Keratinocyte (primary cell): ENCODE results near the gene TUBGCP6. TPM values are rescaled to one million over a fixed set of nuclear protein-coding genes. Genes with fewer than 3 reads are reported as not detected.

Experiments
- DNase-seq: peaks from one replicate; pipeline ENCODE4 v3.0.0-alpha.2; 2011; ENCODE audit warnings: low read depth, missing footprints, low spot score
- FAIRE-seq: peaks from 2 replicates; lab custom pipeline; 2011; peaks lifted over from hg19 to GRCh38; lab: Jason Lieb, UNC
- H2AFZ ChIP-seq: 2 replicates; pipeline ENCODE4 v1.6.0; 2012; ENCODE audit warnings: low read length, control low read depth, inconsistent platforms; ENCODE audit not compliant: control insufficient read depth
- H3K27ac ChIP-seq: 2 replicates; pipeline ENCODE4 v1.5.1; 2011; ENCODE audit warnings: low read length; ENCODE audit not compliant: control insufficient read depth, insufficient read depth
- H3K27me3 ChIP-seq: 3 replicates; pipeline ENCODE4 v1.6.0; 2011; ENCODE audit warnings: low read length; ENCODE audit not compliant: control insufficient read depth, insufficient read depth; ENCODE audit errors: extremely low read depth
- H3K36me3 ChIP-seq, 2 experiments: 2 replicates in 1 of 2; 3 replicates in 1 of 2; pipeline ENCODE4 v1.5.1; 2011; ENCODE audit warnings: low read length in 2 of 2, mild to moderate bottlenecking in 1 of 2; ENCODE audit not compliant: control insufficient read depth in 2 of 2, insufficient read depth in 2 of 2; ENCODE audit errors: extremely low read depth in 1 of 2
- H3K4me1 ChIP-seq: 3 replicates; pipeline ENCODE4 v1.5.1; 2011; ENCODE audit warnings: low read length; ENCODE audit not compliant: control insufficient read depth, insufficient read depth; ENCODE audit errors: extremely low read depth
- H3K4me2 ChIP-seq: 3 replicates; pipeline ENCODE4 v1.6.0; 2011; ENCODE audit warnings: low read depth, low read length; ENCODE audit not compliant: control insufficient read depth, insufficient read depth; ENCODE audit errors: extremely low read depth
- H3K4me3 ChIP-seq, 3 experiments: fragments of 200-600 bp in 1 of 3; sonication (generic) in 1 of 3; 2 replicates in 2 of 3; 3 replicates in 1 of 3; pipeline ENCODE4 v1.5.1; 2011 to 2016; ENCODE audit warnings: low read length in 3 of 3, mild to moderate bottlenecking in 3 of 3, control low read depth in 2 of 3, inconsistent platforms in 1 of 3, low read depth in 1 of 3, mixed read lengths in 1 of 3, mixed run types in 1 of 3, moderate library complexity in 1 of 3; ENCODE audit not compliant: control insufficient read depth in 2 of 3, insufficient read depth in 2 of 3; ENCODE audit errors: extremely low read depth in 1 of 3
- H3K79me2 ChIP-seq: 2 replicates; pipeline ENCODE4 v1.6.0; 2012; ENCODE audit warnings: low read length; ENCODE audit not compliant: control insufficient read depth, insufficient read depth
- H3K9ac ChIP-seq: 3 replicates; pipeline ENCODE4 v1.6.0; 2011; ENCODE audit warnings: low read length; ENCODE audit not compliant: control insufficient read depth, insufficient read depth; ENCODE audit errors: extremely low read depth
- H3K9me1 ChIP-seq: 3 replicates; pipeline ENCODE4 v1.6.0; 2011; ENCODE audit warnings: low read length; ENCODE audit not compliant: control insufficient read depth, insufficient read depth; ENCODE audit errors: extremely low read depth
- H3K9me3 ChIP-seq: 2 replicates; pipeline ENCODE4 v1.5.1; 2012; ENCODE audit warnings: low read depth, low read length; ENCODE audit not compliant: control insufficient read depth
- H4K20me1 ChIP-seq: 3 replicates; pipeline ENCODE4 v1.6.0; 2011; ENCODE audit warnings: low read length; ENCODE audit not compliant: control insufficient read depth, insufficient read depth; ENCODE audit errors: extremely low read depth
- CTCF ChIP-seq, 3 experiments: IDR thresholded peaks in 1 of 3; conservative IDR thresholded peaks in 1 of 3; optimal IDR thresholded peaks in 1 of 3; 2 replicates in 2 of 3; 3 replicates in 1 of 3; pipeline versions ENCODE3 to v1.5.1; 2011; ENCODE audit warnings: low read length in 3 of 3, mild to moderate bottlenecking in 3 of 3, moderate library complexity in 2 of 3, control low read depth in 1 of 3, inconsistent platforms in 1 of 3; ENCODE audit not compliant: insufficient read depth in 2 of 3; ENCODE audit errors: extremely low read depth in 1 of 3
- EZH2 ChIP-seq: IDR thresholded peaks from one replicate; pipeline ENCODE4 v1.6.1; 2012; ENCODE audit warnings: inconsistent platforms, mild to moderate bottlenecking, low read length, moderate library complexity
- dilution Hi-C: fragments of 300-500 bp; cut with MboI; formaldehyde crosslinking; loops from one replicate; pipeline ENCODE4 v1.7.0; 2020; ENCODE audit warnings: low sequenced_read_pairs; ENCODE audit not compliant: extremely low pct_ligation_motif_present
- polyA plus RNA-seq, 5 experiments: library from polyadenylated mRNA; depleted of rRNA in 3 of 5; stranded (reverse) in 3 of 5; stranded (forward) in 1 of 5; unstranded in 1 of 5; fragments of >200 nt; gene quantifications; 1 replicate in 1 of 5; 2 replicates in 3 of 5; 3 replicates in 1 of 5; pipeline versions ENCODE4 v1.2.1 to v1.2.3, GENCODE V29; 2011 to 2012; ENCODE audit warnings: missing spikeins in 2 of 5, low read depth in 1 of 5, low replicate concordance in 1 of 5

Gene TUBGCP6
- polyA plus RNA-seq, 1 donor (not counting 4 experiments of a cell fraction or from before 2014, with no cell fraction given): 10.1 TPM

- H3K4me1 ChIP-seq: no peaks in the 10 kb centered on the region
- no peak overlapping the region for H3K27ac ChIP-seq
- no peak for DNase-seq
- dilution Hi-C loops: no loop called here
- no peaks in the 10 kb centered on the region for H3K36me3 ChIP-seq
- H3K4me3 ChIP-seq: no peak overlapping the region
- FAIRE-seq: no peak
- H3K9me1 ChIP-seq: no peaks in the 10 kb centered on the region
- H4K20me1 ChIP-seq: no peaks in the 10 kb centered on the region
- no peaks in the 10 kb centered on the region for H3K79me2 ChIP-seq
- no peak overlapping the region for H3K9ac ChIP-seq
- no peak for TF ChIP-seq CTCF (optimal IDR thresholded peaks at IDR 0.05 in 1 of 3, IDR thresholded peaks at IDR 0.05 in 1 of 3, conservative IDR thresholded peaks at IDR 0.05 in 1 of 3; ENCODE audit: extremely low read depth in 1 of 3, insufficient read depth in 2 of 3, low read length in 3 of 3)
- no peak for TF ChIP-seq EZH2
- no peak overlapping the region for H3K4me2 ChIP-seq
- no peaks in the 10 kb centered on the region for H3K9me3 ChIP-seq
- H2AFZ ChIP-seq: no peak overlapping the region
- peaks cover 13% of the 10 kb centered on the region for H3K27me3 ChIP-seq
Measured at GRCh38 chr22:50171319-50171964, 73.4 kb downstream of the TUBGCP6 start.

DNA sequence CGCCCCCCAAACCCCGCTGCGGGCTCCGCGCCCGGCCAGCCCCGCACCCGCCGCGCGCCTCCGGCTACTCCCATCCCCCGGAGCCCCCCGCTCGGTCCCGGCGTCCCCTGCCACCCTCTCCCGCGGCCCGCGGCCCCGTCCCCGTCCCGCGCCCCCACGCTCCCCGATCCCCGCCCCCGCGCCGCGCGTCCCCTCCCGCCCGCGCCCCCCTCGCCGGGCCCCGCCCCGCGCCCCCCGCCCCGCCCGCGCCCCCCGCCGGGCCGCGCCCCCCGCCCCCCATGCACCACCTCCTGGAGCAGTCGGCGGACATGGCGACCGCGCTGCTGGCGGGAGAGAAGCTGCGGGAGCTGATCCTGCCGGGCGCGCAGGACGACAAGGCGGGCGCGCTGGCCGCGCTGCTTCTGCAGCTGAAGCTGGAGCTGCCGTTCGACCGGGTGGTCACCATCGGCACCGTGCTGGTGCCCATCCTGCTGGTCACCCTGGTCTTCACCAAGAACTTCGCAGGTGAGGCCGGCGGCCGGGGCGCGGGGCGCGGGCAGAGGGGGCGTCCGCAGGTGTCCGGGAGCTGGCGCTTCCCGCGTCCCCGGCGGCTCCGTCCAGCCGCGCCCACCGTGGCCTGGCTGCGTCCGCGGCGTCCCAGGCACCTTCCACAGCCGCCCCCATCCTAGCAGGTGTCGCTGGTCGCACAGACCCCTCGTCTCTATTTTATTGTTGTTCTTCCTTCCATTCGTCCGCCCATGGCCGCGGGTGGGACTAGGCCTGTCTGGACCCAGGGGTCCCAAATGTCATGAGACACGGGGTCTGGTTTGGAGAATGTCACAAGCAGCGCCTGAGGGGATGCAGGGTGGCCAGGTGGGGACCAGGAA lies 74.1 kb downstream of the TUBGCP6 start, which contains the start of gene PANX2:
PANX2 (plus strand) TSS at position 279 of the 866 bp plus-strand sequence; CDS start at position 279, 0 bp downstream.
- dilution Hi-C loops: no loop called here
- no peaks in the 10 kb centered on the region for H3K9me1 ChIP-seq
- H3K27ac ChIP-seq: no peak within 1 kb of the TSS
- H3K4me1 ChIP-seq: no peaks in the 10 kb centered on the region
- no peaks in the 10 kb centered on the region for H4K20me1 ChIP-seq
- no peak for FAIRE-seq
- TF ChIP-seq EZH2 (peak; percentile 53), CTCF (optimal IDR thresholded peaks at IDR 0.05 in 1 of 3, IDR thresholded peaks at IDR 0.05 in 1 of 3, conservative IDR thresholded peaks at IDR 0.05 in 1 of 3; ENCODE audit: extremely low read depth in 1 of 3, insufficient read depth in 2 of 3, low read length in 3 of 3) (no peak)
- H3K27me3 ChIP-seq: peaks cover 13% of the 10 kb centered on the region
- DNase-seq: no peak
- peak within 1 kb of the TSS; percentile 41 for H3K4me2 ChIP-seq
- no peak within 1 kb of the TSS for H3K9ac ChIP-seq
- peak within 1 kb of the TSS in 2 of 3 experiments; percentile 30 to 38 for H3K4me3 ChIP-seq
- no peak within 1 kb of the TSS for H2AFZ ChIP-seq
- no peaks in the 10 kb centered on the region for H3K79me2 ChIP-seq
- no peaks in the 10 kb centered on the region for H3K9me3 ChIP-seq
- no peaks in the 10 kb centered on the region for H3K36me3 ChIP-seq
